ENCODE results near the gene C12orf60.
"Not testable (repeated sequence)": the region's sequence is repeated elsewhere in the genome, so short reads cannot be mapped to it uniquely, and the experiment has no call there.

The C12orf60 gene, protein sequence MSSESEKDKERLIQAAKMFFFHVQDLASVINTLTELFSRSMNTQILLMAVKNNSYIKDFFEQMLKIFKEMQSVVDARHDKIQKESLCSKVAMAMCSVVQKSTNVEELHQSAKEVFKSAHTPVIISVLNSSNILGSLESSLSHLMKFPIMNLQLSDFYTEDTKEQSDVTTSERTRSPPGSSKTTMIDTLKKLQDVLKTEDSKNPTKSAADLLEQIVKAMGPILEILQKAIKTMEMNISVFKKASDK

DNA sequence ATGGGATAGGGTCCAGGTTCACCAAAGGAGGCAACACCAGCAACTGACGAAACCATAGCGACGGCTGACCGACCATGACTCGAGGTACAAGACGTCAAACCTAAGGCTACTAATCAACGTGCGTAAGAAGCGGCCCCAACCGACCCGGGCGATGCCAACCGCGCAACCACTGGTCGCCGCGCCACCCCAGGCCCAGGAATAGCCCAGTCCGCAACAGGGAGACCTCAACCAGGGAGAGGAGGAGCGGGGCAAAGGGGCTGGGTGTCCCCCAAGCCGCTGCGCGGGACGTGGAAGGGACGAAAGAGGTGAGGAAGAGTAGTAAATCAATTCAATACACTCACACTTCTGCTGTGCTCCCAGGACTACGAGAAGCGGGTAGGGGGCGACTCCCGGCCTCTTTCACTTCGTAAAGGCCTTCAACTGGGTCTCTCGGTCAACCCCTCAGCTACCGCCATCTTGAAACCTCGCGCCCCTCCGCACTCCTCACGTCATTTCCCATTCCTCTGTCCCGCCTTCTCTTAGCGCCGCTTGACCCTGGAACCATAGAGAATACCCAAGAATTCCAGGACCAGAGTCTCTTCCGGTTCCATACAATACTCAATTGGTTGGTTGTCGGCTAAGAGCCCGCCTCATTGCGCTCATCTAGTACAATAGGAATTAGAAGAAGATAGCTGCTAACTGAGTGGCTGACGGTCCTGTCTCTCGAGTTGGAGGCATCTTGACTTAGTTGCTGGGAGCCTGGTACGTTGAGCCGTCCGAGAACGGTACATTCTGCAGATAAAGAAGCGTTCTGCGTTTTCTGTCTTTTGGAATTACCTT lies at the start of gene C12orf60, which contains the start of gene WBP11:
Gene C12orf60 (plus strand): TSS at position 660 of the 819 bp plus-strand sequence. CDS start 19,266 bp downstream, outside the sequence.
Gene WBP11 (minus strand): TSS at position 468 of the 819 bp plus-strand sequence. CDS start 2,095 bp downstream, outside the sequence.
- DNase-seq: peak; percentile 97 to 99

DNA sequence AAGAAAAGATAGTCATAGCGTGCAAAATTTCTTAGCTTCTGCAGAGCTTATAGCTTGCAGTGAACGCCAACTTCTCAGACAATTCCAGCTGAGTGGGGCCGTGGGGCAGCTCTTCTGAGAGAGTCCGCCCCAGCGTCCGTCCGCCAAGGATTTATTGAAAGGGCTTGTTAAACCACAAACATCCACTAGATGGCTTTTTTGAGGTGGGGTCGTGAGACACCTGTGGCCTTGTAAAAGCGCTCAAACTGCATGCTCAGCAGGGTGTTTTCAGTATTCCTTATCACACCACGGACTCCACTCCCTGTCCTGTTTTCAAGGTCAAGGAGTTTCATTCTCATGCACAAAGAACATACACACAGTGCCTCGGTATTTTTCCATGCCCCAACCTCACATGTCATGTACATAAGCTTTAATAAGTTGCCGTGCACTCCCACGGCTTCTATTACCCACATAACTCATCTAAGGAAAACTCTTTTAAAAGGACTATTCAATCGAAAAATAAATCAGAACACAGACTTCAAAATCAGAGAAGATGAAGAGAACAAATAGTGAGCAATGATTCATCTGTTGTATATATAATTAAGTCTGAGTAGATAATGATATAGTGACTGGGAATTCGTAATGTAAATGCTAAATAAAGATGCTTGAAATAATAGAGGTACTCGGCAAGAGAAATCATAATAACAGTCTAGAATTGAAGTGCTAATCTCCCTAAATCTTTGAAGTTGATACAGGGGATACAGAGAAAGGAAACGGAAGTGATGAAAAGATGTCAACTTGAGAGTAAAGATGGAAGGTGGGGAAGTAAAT lies 46.9 kb upstream of the C12orf60 start:
- no peak for DNase-seq

DNA sequence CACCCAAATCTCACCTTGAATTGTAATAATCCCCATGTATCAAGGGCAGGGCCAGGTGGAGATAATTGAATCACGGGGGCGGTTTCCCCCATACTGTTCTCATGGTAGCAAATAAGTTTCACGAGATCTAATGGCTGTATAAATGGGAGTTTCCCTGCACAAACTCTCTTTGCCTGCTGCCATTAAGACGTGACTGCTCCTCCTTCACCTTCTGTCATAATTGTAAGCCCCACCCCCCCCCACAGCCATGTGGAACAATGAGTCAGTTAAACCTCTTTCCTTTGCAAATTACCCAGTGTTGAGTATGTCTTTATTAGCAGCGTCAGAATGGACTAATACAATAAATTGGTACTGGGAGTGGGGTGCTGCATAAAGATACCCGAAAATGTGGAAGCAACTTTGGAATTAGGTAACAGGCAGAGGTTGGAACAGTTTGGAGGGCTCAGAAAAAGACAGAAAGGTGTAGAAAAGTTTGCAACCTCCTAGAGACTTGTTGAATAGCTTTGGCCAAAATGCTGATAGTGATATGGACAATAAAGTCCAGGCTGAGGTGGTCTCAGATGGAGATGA lies 43.7 kb upstream of the C12orf60 start:
- DNase-seq: not testable (repeated sequence)

DNA sequence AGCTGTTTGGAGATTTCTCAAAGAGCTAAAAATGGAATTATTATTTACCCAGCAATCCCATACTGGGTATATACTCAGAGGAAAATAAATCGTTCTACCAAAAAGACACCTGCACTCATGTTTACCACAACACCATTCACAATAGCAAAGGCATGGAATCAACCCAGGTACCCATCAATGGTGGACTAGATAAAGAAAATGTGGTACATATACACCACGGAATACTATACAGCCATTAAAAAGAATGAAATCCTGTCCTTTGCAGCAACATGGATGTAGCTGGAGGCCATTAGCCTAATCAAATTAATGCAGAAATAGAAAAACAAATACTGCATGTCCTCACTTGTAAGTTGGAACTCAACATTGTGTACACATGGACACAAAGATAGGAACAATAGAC lies 38.1 kb upstream of the C12orf60 start:
- DNase-seq: no peak

DNA sequence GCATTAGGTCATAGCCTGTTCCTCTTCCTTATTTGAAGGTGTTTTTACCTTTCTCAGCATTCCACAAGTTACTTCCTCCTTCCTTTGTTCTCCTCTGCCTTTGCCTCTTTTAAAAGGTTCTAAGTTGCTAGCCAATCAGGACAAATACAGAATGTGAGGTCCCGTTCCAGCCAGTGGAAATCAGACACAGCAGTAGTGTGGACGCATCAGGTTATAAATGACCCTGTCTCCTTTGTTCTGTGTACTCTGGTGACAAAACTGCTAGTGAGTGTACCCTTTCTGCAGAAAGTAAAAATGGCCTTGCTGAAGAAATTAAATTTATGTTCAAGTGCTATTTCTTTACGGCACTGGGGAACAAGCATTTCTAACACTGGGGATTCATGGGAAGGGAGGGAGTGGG lies 37.5 kb upstream of the C12orf60 start:
- not testable (repeated sequence) for DNase-seq

DNA sequence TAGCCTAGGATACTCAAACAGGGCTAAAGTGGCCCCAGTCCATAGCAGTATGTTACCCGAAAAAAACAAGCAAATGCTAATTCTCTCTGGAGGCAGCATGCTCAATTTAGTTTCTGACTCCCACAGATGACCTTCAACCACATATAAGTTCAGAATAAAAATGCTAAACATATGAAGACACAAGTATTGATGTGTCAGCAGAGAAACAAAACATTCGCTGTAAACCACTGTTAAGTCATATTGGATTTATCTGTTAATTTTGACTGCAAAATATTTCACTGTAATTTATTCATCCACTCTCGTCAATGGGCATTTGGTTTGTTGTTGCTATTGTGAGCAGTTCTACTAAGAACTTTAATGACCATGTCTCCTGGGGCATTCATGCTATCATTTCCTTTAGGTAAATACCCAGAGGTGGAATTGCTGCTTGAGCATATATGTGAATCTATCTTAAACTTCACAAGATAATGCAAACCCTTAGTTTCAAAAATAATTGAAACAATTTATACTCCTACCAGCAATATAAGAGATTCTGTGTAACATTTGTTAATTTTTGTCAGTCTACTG lies 36.7 kb upstream of the C12orf60 start:
- no peak for DNase-seq

DNA sequence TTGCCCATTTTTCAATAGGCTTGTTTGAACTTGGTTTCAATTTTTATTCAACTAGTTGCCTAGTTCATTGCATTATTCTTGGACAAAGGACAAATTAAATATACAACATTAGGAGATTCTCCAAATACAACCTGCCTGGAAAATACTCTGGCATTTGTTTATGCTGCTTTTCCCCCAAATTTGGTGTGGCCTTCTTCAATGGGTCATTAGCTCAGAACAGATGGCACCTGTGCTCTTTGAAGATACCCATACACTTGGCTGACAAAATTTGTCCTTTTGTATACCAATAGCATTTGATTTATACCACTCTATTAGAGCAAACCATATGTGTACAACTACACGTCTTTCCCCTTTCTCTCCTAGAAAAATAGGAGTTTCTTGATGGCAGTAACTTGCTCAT lies 35.9 kb upstream of the C12orf60 start:
- DNase-seq: peak in 1 of 2 experiments; percentile 3

DNA sequence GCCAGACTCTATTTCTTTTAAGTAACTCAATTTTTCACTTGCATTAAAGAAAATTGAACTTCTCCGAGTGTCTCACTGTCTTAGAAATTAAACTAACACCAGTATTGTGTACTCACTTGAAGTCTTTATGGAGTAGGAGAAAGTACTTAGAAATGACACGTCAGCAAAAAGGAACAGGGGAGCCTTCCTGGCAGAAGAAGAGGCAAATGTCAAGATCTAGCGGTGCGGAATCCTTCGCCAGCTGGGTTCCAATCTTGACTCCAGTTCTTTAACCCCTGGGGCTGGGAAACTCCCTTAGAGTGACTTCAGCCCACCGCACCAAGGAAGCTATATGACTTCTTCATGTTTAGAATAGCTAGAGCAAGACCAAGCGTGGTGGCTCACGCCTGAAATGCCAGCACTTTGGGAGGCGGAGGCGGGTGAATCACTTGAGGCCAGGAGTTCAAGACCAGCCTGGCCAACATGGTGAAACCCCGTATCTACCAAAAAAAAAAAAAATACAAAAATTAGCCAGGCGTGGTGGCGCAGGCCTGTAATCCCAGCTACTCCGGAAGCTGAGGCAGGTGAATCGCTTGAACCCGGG lies 34.6 kb upstream of the C12orf60 start:
- peak in 1 of 2 experiments; percentile 4 for DNase-seq

DNA sequence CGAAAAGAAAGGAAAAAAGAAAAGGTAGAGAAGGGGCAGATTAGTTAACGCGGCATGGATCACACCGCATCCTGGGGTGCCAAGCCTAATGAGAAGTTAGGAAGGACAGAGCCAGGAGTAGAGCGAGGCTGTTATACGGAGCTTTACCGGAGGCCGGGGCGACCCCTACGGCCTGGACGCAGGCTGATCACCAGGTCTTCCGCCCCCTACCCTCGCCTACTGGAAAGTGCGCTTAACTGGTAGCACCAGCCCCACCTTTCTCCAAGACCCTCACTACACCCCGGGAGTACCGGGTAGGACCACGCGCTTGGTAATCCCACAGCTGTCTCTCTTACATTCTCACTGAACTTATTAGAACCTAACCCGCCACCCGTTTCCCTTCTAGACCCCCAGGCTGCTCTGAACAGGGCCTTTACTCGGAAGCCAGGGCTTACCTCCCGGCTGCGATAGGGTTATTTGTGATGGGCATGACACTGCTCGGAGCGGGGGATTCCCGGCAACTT lies 34.0 kb upstream of the C12orf60 start:
- DNase-seq: peak; percentile 56 to 69

DNA sequence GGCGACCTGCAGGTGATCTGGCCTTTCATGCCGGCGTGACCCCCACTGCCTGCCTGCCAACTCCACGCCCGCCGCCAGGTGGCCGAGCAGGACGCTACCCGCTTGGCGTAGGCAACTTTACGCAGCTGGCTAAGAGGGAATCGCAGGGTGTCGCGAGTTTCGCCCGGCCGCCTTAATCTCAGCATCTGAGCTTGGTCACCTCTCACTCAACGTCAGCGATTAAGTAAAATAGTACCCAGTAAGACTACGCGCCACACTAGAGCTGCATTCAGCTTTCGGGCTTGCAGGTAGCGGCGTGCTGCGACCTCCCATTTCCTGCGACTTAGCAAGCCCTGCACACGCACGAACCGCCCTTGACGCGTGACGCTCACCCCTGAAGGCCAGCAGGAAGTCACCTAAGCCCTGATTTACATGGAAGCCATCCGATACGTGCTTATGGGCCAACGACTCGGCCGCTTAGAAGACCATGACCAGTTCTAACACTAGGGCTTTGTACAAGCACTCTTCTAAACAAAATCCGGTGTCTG lies 33.4 kb upstream of the C12orf60 start:
- peak; percentile 70 to 90 for DNase-seq

DNA sequence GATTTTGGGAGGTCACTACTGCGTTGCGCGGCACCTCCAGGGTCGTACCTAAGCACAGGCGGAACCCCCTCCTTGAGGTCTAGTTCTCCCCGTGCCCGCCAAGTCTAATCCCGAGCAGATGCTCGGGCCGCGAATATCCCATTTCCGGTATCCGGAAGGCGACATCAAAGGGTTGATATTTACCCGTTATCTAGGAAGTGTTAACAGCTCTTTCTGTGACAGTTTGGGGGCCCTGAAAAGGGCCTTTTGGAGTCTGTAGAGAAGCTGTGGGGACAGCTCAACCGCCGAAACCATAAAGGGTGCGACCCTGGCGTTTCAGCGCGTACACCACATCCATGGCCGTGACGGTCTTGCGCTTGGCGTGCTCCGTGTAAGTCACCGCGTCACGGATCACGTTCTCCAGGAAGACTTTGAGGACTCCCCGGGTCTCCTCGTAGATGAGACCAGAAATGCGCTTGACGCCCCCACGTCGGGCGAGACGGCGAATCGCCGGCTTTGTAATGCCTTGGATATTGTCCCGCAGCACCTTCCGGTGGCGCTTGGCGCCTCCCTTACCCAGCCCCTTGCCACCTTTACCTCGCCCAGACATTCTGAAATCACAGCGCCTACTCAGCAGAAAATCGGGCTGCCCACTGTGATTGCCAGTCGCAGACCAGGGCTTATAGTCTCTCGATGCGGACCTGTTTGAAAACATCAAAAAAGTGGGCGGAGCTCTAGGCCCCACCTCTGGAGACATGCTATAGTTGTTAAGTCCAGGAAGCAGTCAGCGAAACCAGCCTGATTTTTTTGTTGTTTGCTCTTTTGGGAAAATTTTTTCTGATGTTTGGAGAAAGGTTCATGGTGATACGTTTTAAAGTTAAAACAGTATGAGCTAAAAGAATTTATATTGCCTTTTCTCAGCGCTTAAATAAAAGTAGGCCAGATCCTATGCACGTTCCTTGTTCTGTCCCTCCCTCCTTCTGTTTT lies 32.7 kb upstream of the C12orf60 start:
- peak; percentile 86 to 91 for DNase-seq

DNA sequence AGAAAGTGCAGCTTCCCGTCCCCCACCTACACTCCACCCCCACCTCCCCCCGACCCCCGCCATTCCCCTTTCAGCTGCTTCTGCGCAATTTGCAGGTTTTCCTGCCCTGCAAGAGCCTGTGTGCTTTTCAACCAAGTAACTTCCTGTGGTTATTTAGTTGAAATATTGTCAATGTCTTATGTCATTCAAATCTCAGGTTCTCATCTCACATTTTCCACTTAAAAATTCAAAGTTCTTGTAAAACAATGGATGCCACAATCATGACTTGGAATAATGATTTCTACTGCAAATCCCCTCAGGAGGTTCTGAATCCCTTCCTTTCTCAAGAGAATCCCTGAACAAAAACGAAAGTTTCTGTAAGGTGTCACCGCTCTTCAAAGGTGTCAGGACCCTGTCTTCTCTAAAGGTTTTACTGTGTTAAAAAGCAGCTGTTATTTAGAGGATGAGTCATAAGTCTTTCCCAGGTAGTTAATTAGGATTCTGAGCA lies 31.8 kb upstream of the C12orf60 start:
- no peak for DNase-seq

DNA sequence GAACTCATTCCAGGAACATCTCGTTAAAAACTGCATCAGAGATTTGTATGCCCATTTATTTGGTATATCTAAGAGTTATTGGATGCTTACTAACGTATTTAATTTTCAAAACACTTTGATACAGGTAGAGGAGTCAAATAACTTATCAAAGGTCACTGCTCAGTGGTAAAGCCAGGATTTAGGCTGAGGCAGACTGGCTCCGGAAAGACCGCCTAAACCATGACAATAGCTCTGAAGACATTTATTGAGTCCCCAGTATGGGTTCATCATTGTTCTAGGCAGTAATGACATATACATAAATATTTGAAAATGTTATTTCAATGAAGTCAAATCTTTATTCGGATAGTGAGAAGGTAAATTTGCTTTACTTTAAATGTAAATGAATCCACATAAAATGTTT lies 30.5 kb upstream of the C12orf60 start:
- no peak for DNase-seq

DNA sequence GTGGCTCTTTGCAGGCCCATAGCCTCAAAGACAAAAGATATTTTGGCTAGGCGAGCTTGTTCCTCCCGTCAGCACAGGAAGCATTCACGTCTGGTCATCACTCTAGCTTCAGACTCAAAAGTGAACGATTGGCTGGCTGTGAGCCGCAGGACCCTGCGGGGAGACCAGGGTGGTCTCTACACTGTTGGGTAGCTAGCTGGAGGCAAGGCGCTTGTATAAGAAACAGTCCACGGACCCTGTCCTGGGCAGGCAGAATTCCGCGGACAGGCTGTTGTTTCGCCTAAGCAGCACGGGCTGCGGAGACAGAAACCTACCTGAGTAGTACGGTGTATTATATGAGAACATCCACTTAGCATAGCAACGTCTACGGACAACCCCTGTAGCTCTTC lies 29.8 kb upstream of the C12orf60 start:
- peak in 1 of 2 experiments; percentile 25 for DNase-seq

DNA sequence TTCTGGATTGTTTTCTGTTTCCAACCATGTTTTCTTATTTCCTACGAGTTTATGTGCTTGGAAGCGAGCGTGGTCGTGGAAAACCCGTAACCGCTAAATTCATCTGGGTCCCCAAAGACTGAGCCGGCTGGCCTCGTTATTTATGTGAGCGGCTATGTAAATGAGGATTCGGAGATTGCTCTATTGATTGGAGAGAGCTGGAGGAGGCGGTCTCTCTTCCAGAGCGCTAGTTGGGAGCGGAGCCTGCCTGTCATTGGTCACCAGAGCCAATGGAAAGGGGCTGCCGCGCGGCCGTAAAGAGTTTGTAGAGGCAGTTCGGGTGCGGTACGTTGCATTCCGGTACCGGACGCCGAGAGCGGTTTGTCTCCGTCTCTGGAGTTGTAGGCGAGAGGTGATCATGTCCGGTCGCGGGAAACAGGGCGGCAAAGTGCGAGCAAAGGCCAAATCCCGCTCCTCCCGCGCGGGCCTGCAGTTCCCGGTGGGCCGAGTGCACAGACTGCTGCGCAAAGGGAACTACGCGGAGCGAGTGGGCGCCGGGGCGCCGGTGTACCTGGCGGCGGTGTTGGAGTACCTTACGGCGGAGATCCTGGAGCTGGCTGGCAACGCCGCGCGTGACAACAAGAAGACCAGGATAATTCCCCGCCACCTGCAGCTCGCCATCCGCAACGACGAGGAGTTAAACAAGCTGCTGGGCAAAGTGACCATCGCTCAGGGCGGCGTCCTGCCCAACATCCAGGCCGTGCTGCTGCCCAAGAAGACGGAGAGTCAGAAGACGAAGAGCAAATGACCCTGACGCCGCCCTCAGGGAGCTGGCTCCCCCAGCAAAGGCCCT lies 29.2 kb upstream of the C12orf60 start:
- peak; percentile 63 to 75 for DNase-seq

DNA sequence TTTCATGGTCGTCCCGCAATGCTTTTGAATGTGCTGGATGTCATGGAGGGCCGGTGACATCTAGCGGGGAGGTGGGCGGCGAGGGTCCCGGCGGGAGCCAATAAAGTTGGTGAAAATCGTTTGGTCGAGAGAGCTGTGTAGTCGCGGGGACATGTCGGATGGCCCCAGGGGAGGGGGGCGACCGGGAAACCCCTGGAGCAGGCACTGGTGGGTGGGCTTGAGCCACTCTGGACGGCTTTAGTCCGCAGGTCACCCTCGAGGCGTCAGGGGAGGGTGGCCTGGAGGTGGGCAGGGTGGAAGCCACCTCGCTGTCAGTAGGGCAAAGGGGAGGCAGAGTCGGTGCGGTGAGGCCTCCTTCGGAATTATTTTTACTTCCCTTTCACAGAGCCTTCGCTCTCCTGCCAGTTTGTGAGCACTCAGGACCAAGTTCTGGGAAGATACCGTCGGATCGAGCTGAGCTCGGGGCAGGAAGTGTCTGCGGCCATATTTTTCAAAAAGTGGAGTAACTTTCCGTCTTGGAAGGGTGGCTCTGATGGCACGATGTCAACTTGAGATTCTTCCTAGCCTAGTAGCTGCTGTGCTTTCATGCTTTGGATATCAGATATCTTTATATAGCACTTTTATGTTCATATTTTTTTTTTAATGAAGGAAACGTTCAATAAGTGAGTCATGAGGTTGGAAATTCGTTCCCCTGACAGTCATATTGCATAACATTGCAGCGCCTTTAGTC lies 28.4 kb upstream of the C12orf60 start:
- no peak for DNase-seq

DNA sequence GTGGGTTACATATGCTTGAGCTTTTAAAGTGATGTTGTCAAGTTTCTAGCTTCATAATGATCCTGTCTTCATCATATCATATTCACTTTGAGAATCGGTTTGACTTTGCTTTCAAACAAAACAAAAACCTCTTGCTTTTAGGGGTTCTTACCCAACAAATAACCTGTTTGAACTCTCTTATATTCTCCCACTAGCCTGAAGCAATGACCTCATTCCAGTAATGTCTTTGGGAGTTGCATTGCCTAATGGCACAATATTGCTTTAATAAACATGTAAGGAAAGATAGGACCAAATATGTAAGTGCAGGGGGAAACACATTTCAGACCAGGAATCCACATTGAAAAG lies 27.9 kb upstream of the C12orf60 start:
- DNase-seq: no peak

DNA sequence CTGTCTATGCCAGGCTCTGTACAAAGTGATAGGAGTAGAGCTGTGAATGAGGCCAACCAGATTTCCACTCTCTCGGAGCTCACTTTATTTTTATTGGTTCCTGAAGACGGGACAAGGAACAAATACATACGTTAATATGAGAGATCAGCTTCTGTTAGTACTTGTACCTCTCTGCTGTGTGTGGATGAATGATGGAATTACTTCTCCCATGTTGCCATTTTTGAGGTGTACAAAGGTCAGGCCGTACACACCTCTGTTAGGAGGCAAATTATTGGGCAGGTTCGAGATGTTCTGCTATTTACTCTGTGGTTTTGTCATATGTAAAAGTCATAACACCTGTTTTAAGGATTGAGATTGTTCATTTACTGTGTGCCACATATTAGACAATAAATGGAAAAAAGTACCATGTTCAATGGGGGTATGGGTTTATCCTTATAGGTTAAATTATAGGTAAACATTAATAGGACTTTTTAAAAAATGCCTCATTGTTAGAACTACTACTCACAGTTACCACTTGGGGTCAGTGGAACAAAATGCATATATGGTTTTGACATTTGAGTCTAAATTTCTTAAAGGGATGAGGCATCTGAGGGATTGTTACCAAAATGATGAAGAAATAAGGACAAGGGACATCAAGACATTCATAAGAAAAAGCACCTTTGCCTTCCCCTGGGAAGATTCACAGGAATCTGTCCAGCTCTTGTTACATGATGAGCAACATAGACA lies 27.1 kb upstream of the C12orf60 start:
- DNase-seq: no peak
